ENCODE results near the gene PIK3C2B. TPM values are rescaled to one million over a fixed set of nuclear protein-coding genes. Genes with fewer than 3 reads are reported as not detected.

Gene PIK3C2B
- total and polyA plus RNA-seq, 2 of the 8 experiments (the other 6 are each of a cell fraction or from before 2014, with no cell fraction given): 20.4 to 36.7 TPM

DNA sequence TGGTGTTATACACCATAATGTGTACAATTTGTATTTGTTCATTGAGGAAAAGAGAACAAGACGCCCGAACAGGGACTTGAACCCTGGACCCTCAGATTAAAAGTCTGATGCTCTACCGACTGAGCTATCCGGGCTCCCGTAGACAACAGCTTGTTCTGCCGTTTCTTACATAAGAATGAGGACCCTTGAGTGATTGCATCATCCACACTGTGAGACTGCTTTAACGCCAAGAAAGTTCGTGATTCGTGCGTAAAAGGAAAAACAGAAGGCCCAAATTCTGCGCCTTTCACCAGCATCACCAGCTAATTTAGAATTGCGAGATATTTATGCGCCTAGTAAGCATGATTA, 12.3 kb upstream of the PIK3C2B start (continued):
- TF ChIP-seq PHF8 (conservative IDR thresholded peaks at IDR 0.05; ENCODE audit: low read depth, low read length): no peak
- peak; percentile 81 for TF ChIP-seq TEAD4 (IDR thresholded peaks at IDR 0.05; ENCODE audit: low read depth, low read length)
- TF ChIP-seq JUND (IDR thresholded peaks at IDR 0.05; ENCODE audit: low read length): peak; percentile 98
- TF ChIP-seq, protein P1, sequence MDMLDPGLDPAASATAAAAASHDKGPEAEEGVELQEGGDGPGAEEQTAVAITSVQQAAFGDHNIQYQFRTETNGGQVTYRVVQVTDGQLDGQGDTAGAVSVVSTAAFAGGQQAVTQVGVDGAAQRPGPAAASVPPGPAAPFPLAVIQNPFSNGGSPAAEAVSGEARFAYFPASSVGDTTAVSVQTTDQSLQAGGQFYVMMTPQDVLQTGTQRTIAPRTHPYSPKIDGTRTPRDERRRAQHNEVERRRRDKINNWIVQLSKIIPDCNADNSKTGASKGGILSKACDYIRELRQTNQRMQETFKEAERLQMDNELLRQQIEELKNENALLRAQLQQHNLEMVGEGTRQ (IDR thresholded peaks at IDR 0.05; ENCODE audit: low read length): no peak
- peak; percentile 73 for TF ChIP-seq SIRT6 (IDR thresholded peaks at IDR 0.05; ENCODE audit: low read length)
- no peak for TF ChIP-seq RXRA (IDR thresholded peaks at IDR 0.05; ENCODE audit: insufficient read depth, low read depth, low read length)
- peak; percentile 100 for TF ChIP-seq CEBPB (IDR thresholded peaks at IDR 0.05; ENCODE audit: low read depth, low read length)
- peak; percentile 45; the same call in 1 of the 2 replicates for TF ChIP-seq NRF1 (IDR thresholded peaks at IDR 0.05; ENCODE audit: low read depth, low read length)
- peak; percentile 100 for TF ChIP-seq TBP (IDR thresholded peaks at IDR 0.05; ENCODE audit: low read depth, low read length)
- TF ChIP-seq POLR2A (IDR thresholded peaks at IDR 0.05; ENCODE audit: control extremely low read depth in 1 of 2, low read depth in 2 of 2, low read length in 2 of 2): peak in 1 of 2 experiments; percentile 28; a peak in 2 of 3 replicates
- TF ChIP-seq KDM4A (IDR thresholded peaks at IDR 0.05; ENCODE audit: low read depth, low read length, severe bottlenecking): no peak
- TF ChIP-seq YY1 (IDR thresholded peaks at IDR 0.05; ENCODE audit: low read depth, low read length): 0 out of 2 replicates have a peak, but pooled peaks have one; percentile 38
